H9 (cell line): ENCODE results near the gene HHATL. TPM values are rescaled to one million over a fixed set of nuclear protein-coding genes. Genes with fewer than 3 reads are reported as not detected.

Experiments used
- DNase-seq: peaks from one replicate; pipeline ENCODE4 v3.0.0-alpha.2; 2017
- H2AFZ ChIP-seq: one replicate; pipeline ENCODE4 v1.6.1; 2013; ENCODE audit warnings: mild to moderate bottlenecking, low read length, control low read depth, moderate library complexity
- H2AK5ac ChIP-seq: 2 replicates; pipeline ENCODE4 v1.6.1; 2013; ENCODE audit warnings: low read length, control low read depth, mixed read lengths; ENCODE audit not compliant: insufficient read length
- H2BK120ac ChIP-seq: one replicate; pipeline ENCODE4 v1.6.1; 2013; ENCODE audit warnings: low read depth, mild to moderate bottlenecking, low read length, control low read depth, inconsistent platforms; ENCODE audit not compliant: poor library complexity, severe bottlenecking
- H2BK12ac ChIP-seq: 2 replicates; pipeline ENCODE4 v1.6.1; 2013; ENCODE audit warnings: low read length, control low read depth, mixed read lengths, low read depth; ENCODE audit not compliant: insufficient read length
- H2BK15ac ChIP-seq: 2 replicates; pipeline ENCODE4 v1.6.1; 2013; ENCODE audit warnings: low read depth, low read length, control low read depth
- H2BK20ac ChIP-seq: one replicate; pipeline ENCODE4 v1.6.1; 2013; ENCODE audit warnings: low read depth, mild to moderate bottlenecking, low read length, control low read depth, inconsistent platforms; ENCODE audit not compliant: poor library complexity, severe bottlenecking
- H2BK5ac ChIP-seq: 2 replicates; pipeline ENCODE4 v1.6.1; 2013; ENCODE audit warnings: low read length, control low read depth, mixed read lengths; ENCODE audit not compliant: insufficient read length
- H3K14ac ChIP-seq: 2 replicates; pipeline ENCODE4 v1.6.1; 2013; ENCODE audit warnings: low read length, control low read depth; ENCODE audit not compliant: insufficient read depth
- H3K18ac ChIP-seq: 2 replicates; pipeline ENCODE4 v1.6.1; 2013; ENCODE audit warnings: low read depth, mild to moderate bottlenecking, mixed read lengths, low read length, control low read depth; ENCODE audit not compliant: insufficient read length
- H3K23ac ChIP-seq: 2 replicates; pipeline ENCODE4 v1.6.1; 2013; ENCODE audit warnings: low read length, control low read depth, mixed read lengths, low read depth; ENCODE audit not compliant: insufficient read length
- H3K23me2 ChIP-seq: 2 replicates; pipeline ENCODE4 v1.6.1; 2013; ENCODE audit warnings: low read depth, mild to moderate bottlenecking, mixed read lengths, low read length, control low read depth; ENCODE audit not compliant: insufficient read length, poor library complexity, severe bottlenecking
- H3K27ac ChIP-seq: 2 replicates; pipeline ENCODE4 v1.5.1; 2013; ENCODE audit warnings: low read length, control low read depth, mixed read lengths, low read depth; ENCODE audit not compliant: insufficient read length
- H3K27me3 ChIP-seq: 2 replicates; pipeline ENCODE4 v1.6.1; 2013; ENCODE audit warnings: low read length, control low read depth, inconsistent platforms; ENCODE audit not compliant: insufficient read depth
- H3K4ac ChIP-seq: 2 replicates; pipeline ENCODE4 v1.6.1; 2013; ENCODE audit warnings: low read depth, mild to moderate bottlenecking, control low read depth, inconsistent platforms, low read length, moderate library complexity
- H3K4me1 ChIP-seq: 2 replicates; pipeline ENCODE4 v1.6.1; 2013; ENCODE audit warnings: low read length, control low read depth, inconsistent platforms; ENCODE audit not compliant: insufficient read depth
- H3K4me2 ChIP-seq: 2 replicates; pipeline ENCODE4 v1.6.1; 2013; ENCODE audit warnings: low read length, control low read depth, mixed read lengths; ENCODE audit not compliant: insufficient read length, insufficient read depth
- H3K56ac ChIP-seq: 2 replicates; pipeline ENCODE4 v1.6.1; 2013; ENCODE audit warnings: low read depth, mild to moderate bottlenecking, mixed read lengths, low read length, control low read depth; ENCODE audit not compliant: insufficient read length
- H3K79me1 ChIP-seq: 2 replicates; pipeline ENCODE4 v1.6.1; 2013; ENCODE audit warnings: low read depth, mild to moderate bottlenecking, moderate library complexity, low read length, control low read depth, inconsistent platforms; ENCODE audit not compliant: insufficient read depth, poor library complexity, severe bottlenecking
- H3K79me2 ChIP-seq: 2 replicates; pipeline ENCODE4 v1.6.1; 2013; ENCODE audit warnings: low read length, control low read depth, inconsistent platforms; ENCODE audit not compliant: insufficient read depth
- H3K9ac ChIP-seq: 2 replicates; pipeline ENCODE4 v1.6.1; 2013; ENCODE audit warnings: low read length, control low read depth, mixed read lengths; ENCODE audit not compliant: insufficient read length; ENCODE audit errors: extremely low read depth
- H3K9me3 ChIP-seq: one replicate; pipeline ENCODE4 v1.6.1; 2013; ENCODE audit warnings: low read depth, low read length, inconsistent platforms; ENCODE audit not compliant: control insufficient read depth
- H3T11ph ChIP-seq: one replicate; pipeline ENCODE4 v1.6.1; 2013; ENCODE audit warnings: mild to moderate bottlenecking, low read length, control low read depth, inconsistent platforms
- H4K20me1 ChIP-seq: one replicate; pipeline ENCODE4 v1.6.1; 2013; ENCODE audit not compliant: control insufficient read depth, insufficient read length, insufficient read depth
- H4K5ac ChIP-seq: 2 replicates; pipeline ENCODE4 v1.6.1; 2013; ENCODE audit warnings: low read depth, mild to moderate bottlenecking, mixed read lengths, low read length, control low read depth; ENCODE audit not compliant: insufficient read length
- H4K8ac ChIP-seq: replicated peaks from 2 replicates; pipeline ENCODE4 v1.6.1; 2013; ENCODE audit warnings: low read length, control low read depth, mixed read lengths, low read depth; ENCODE audit not compliant: insufficient read length
- H4K91ac ChIP-seq: 2 replicates; pipeline ENCODE4 v1.6.1; 2013; ENCODE audit warnings: low read depth, mild to moderate bottlenecking, moderate library complexity, mixed read lengths, low read length, control low read depth; ENCODE audit not compliant: insufficient read length
- H3K27ac Mint-ChIP-seq, 3 experiments: 2 replicates in 2 of 3; 3 replicates in 1 of 3; pipeline ENCODE4 v1.8.0; 2020 to 2021; ENCODE audit warnings: mixed read lengths in 3 of 3, mild to moderate bottlenecking in 1 of 3, moderate library complexity in 1 of 3
- H3K27me3 Mint-ChIP-seq: 2 replicates; pipeline ENCODE4 v1.8.0; 2021; ENCODE audit warnings: low read depth, mild to moderate bottlenecking, moderate library complexity, mixed read lengths
- H3K36me3 Mint-ChIP-seq, 3 experiments: 2 replicates in 2 of 3; 3 replicates in 1 of 3; pipeline ENCODE4 v1.8.0; 2020 to 2021; ENCODE audit warnings: low read depth in 3 of 3, mixed read lengths in 3 of 3; ENCODE audit not compliant: insufficient read depth in 1 of 3
- H3K4me1 Mint-ChIP-seq, 2 experiments: 2 replicates each; pipeline ENCODE4 v1.8.0; 2020; ENCODE audit warnings: mixed read lengths in 2 of 2
- H3K4me3 Mint-ChIP-seq, 2 experiments: 2 replicates in 1 of 2; 3 replicates in 1 of 2; pipeline ENCODE4 v1.8.0; 2020 to 2021; ENCODE audit warnings: mild to moderate bottlenecking in 2 of 2, mixed read lengths in 2 of 2, moderate library complexity in 1 of 2
- H3K9me3 Mint-ChIP-seq, 2 experiments: 2 replicates in 1 of 2; 3 replicates in 1 of 2; pipeline ENCODE4 v1.8.0; 2020; ENCODE audit warnings: mild to moderate bottlenecking in 2 of 2, mixed read lengths in 2 of 2, moderate library complexity in 1 of 2
- CTCF ChIP-seq: fragments of 200-600 bp; sonication (generic); conservative IDR thresholded peaks from 3 replicates; pipeline ENCODE4 v1.8.0; 2021; ENCODE audit warnings: antibody characterized with exemption, mild to moderate bottlenecking
- WGBS: extraction: QIAGEN DNeasy Blood & Tissue Kit; methylation state at CpG from one replicate; pipeline ENCODE4 v1.1.7; 2013; ENCODE audit warnings: missing lambda C conversion rate, low lambda C conversion rate, mixed read lengths; ENCODE audit not compliant: insufficient read length; ENCODE audit errors: extremely low coverage; 5-methylcytosine and 5-hydroxymethylcytosine counted together
- total RNA-seq: library from RNA; stranded (reverse); gene quantifications from 2 replicates; pipeline ENCODE4 v1.2.1, GENCODE V29; 2021

HHATL gene
- total RNA-seq, 1 experiment from 2014 or later: 0.46 TPM

DNA sequence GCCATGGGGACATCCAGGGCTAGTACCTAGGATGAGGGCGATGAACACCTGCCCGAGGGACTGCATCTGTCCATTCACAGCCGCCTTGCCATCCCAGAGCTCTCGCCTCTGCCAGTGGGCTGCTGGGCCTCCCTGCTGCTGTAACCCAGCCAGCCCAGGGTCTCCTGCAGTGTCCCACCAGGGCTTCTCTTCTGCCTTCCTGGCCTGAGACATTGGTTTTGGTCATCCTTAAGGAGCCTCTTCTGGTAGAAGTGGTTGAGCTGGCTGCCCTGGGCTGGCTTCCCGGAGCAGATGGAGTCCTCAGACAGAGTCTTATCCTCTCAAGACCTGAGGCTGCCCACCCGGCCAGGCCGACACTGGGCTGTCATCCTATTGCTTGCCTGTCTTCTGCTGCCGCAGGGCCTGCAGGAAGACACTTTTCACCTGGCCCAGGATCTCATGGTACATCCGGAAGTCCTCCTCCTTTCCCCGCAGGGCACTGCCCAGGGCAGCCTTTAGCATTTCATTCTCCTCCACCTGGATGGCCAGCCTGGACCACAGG, 6.1 kb upstream of the HHATL start:
- H4K8ac ChIP-seq: no peak overlapping the region
- H3K4ac ChIP-seq: no peak overlapping the region
- H3K4me1 ChIP-seq: no peaks in the 10 kb centered on the region
- H4K5ac ChIP-seq: no peak overlapping the region
- no peaks in the 10 kb centered on the region for H4K20me1 ChIP-seq
- no peak overlapping the region for H2BK20ac ChIP-seq
- H2BK15ac ChIP-seq: no peak overlapping the region
- H3K9me3 Mint-ChIP-seq: no peaks in the 10 kb centered on the region
- no peaks in the 10 kb centered on the region; a peak in 1 of 4 replicates for H3K4me1 Mint-ChIP-seq
- H3K56ac ChIP-seq: no peak overlapping the region
- no peak overlapping the region for H3K23ac ChIP-seq
- no peak overlapping the region for H3T11ph ChIP-seq
- no peak overlapping the region for H3K14ac ChIP-seq
- DNase-seq: no peak
- H3K79me2 ChIP-seq: no peaks in the 10 kb centered on the region
- H3K4me2 ChIP-seq: no peak overlapping the region
- H3K9me3 ChIP-seq: no peaks in the 10 kb centered on the region
- no peaks in the 10 kb centered on the region for H3K27me3 ChIP-seq
- no CpG with 5 or more reads among the region's 10 CpGs for WGBS
- no peak overlapping the region for H3K27ac Mint-ChIP-seq
- H2BK5ac ChIP-seq: no peak overlapping the region
- H3K23me2 ChIP-seq: no peaks in the 10 kb centered on the region
- H2AFZ ChIP-seq: no peak overlapping the region
- TF ChIP-seq CTCF: no peak
- no peak overlapping the region for H3K27ac ChIP-seq
- H2AK5ac ChIP-seq: no peak overlapping the region
- H2BK120ac ChIP-seq: no peak overlapping the region
- H3K18ac ChIP-seq: no peak overlapping the region
- H2BK12ac ChIP-seq: no peak overlapping the region
- H3K79me1 ChIP-seq: no peaks in the 10 kb centered on the region
- no peak overlapping the region for H3K9ac ChIP-seq
- H3K36me3 Mint-ChIP-seq: no peaks in the 10 kb centered on the region; a peak in 1 of 7 replicates
- H3K27me3 Mint-ChIP-seq: peaks cover 2% of the 10 kb centered on the region; the same call in 1 of the 2 replicates
- H4K91ac ChIP-seq: no peak overlapping the region
- H3K4me3 Mint-ChIP-seq: no peak overlapping the region
